Activated naive CD4-positive, alpha-beta T cell treated with Interleukin-2 at 50 U/mL for 16 hours (primary cell): ENCODE data around the gene CARS2.

ENCODE experiments used
- DNase-seq: peaks from one replicate; pipeline ENCODE4 v3.0.0-alpha.2; 2020

The CARS2 gene

GRCh38 chr13:110651271-110651670, 54.6 kb downstream of the CARS2 start:
- no peak for DNase-seq

- no peak for DNase-seq
Measured at GRCh38 chr13:110650436-110650835, 55.5 kb downstream of the CARS2 start.

GRCh38 chr13:110649551-110649950, 56.4 kb downstream of the CARS2 start:
- DNase-seq = no peak

GRCh38 chr13:110648848-110649421, 57.0 kb downstream of the CARS2 start:
- no peak for DNase-seq

- DNase-seq = no peak
Measured at GRCh38 chr13:110648146-110648819, 57.6 kb downstream of the CARS2 start.

- no peak for DNase-seq
Measured at GRCh38 chr13:110647365-110647737, 58.6 kb downstream of the CARS2 start.

GRCh38 chr13:110646442-110647364, 59.2 kb downstream of the CARS2 start:
- no peak for DNase-seq

- no peak for DNase-seq
Measured at GRCh38 chr13:110645750-110646149, 60.2 kb downstream of the CARS2 start.

- DNase-seq = peak; percentile 38
Measured at GRCh38 chr13:110644892-110645521, 60.9 kb downstream of the CARS2 start.

GRCh38 chr13:110643768-110644421, 62.0 kb downstream of the CARS2 start:
- no peak for DNase-seq

- DNase-seq = no peak
Measured at GRCh38 chr13:110643324-110643723, 62.6 kb downstream of the CARS2 start.

GRCh38 chr13:110642291-110642981, 63.5 kb downstream of the CARS2 start:
- DNase-seq = no peak

- no peak for DNase-seq
Measured at GRCh38 chr13:110641055-110642015, 64.6 kb downstream of the CARS2 start.

- no peak for DNase-seq
Measured at GRCh38 chr13:110640591-110641029, 65.3 kb downstream of the CARS2 start.

- DNase-seq = no peak
Measured at GRCh38 chr13:110639935-110640334, 66.0 kb downstream of the CARS2 start.

GRCh38 chr13:110638814-110639806, 66.8 kb downstream of the CARS2 start:
- no peak for DNase-seq

GRCh38 chr13:110638257-110638656, 67.7 kb downstream of the CARS2 start:
- DNase-seq = no peak

GRCh38 chr13:110637747-110638146, 68.2 kb downstream of the CARS2 start:
- no peak for DNase-seq

GRCh38 chr13:110637275-110637674, 68.6 kb downstream of the CARS2 start:
- no peak for DNase-seq
